Glutamatergic neuron (in vitro differentiated cells): ENCODE data around the gene MED26. TPM values are rescaled to one million over a fixed set of nuclear protein-coding genes. Genes with fewer than 3 reads are reported as not detected.

Source experiments
- DNase-seq: peaks from one replicate; pipeline ENCODE4 v3.0.0; 2022
- H3K27ac Mint-ChIP-seq: one replicate; pipeline ENCODE4 v1.8.0; 2020; ENCODE audit warnings: mild to moderate bottlenecking, mixed read lengths, inconsistent platforms; ENCODE audit not compliant: unreplicated experiment
- H3K27me3 Mint-ChIP-seq: one replicate; pipeline ENCODE4 v1.8.0; 2020; ENCODE audit warnings: mild to moderate bottlenecking, moderate library complexity, mixed read lengths, inconsistent platforms; ENCODE audit not compliant: unreplicated experiment
- H3K36me3 Mint-ChIP-seq: one replicate; pipeline ENCODE4 v1.8.0; 2020; ENCODE audit warnings: mild to moderate bottlenecking, mixed read lengths, inconsistent platforms; ENCODE audit not compliant: unreplicated experiment
- H3K4me1 Mint-ChIP-seq: one replicate; pipeline ENCODE4 v1.8.0; 2020; ENCODE audit warnings: mild to moderate bottlenecking, low read depth, mixed read lengths, inconsistent platforms; ENCODE audit not compliant: unreplicated experiment
- H3K4me3 Mint-ChIP-seq: one replicate; pipeline ENCODE4 v1.8.0; 2020; ENCODE audit warnings: mild to moderate bottlenecking, mixed read lengths, inconsistent platforms; ENCODE audit not compliant: unreplicated experiment
- H3K9me3 Mint-ChIP-seq: one replicate; pipeline ENCODE4 v1.8.0; 2020; ENCODE audit warnings: mild to moderate bottlenecking, moderate library complexity, mixed read lengths, inconsistent platforms; ENCODE audit not compliant: unreplicated experiment
- total RNA-seq: library from RNA; stranded (reverse); fragmentation: NEBNext Ultra II Directional; extraction: Animal tissue kit (Norgen Biotek cat#: 25700); gene quantifications from one replicate; pipeline ENCODE4 v1.2.1, GENCODE V29; 2021; ENCODE audit not compliant: unreplicated experiment
- TF ChIP-seq, protein P1 (sequence below): fragments of 200-600 bp; sonication (generic); IDR thresholded peaks from one replicate; pipeline ENCODE4 v1.5.0; 2021; ENCODE audit not compliant: partially characterized antibody, unreplicated experiment

MED26 gene
- total RNA-seq, 1 donor from 2014 or later, result 9.8 TPM

DNA sequence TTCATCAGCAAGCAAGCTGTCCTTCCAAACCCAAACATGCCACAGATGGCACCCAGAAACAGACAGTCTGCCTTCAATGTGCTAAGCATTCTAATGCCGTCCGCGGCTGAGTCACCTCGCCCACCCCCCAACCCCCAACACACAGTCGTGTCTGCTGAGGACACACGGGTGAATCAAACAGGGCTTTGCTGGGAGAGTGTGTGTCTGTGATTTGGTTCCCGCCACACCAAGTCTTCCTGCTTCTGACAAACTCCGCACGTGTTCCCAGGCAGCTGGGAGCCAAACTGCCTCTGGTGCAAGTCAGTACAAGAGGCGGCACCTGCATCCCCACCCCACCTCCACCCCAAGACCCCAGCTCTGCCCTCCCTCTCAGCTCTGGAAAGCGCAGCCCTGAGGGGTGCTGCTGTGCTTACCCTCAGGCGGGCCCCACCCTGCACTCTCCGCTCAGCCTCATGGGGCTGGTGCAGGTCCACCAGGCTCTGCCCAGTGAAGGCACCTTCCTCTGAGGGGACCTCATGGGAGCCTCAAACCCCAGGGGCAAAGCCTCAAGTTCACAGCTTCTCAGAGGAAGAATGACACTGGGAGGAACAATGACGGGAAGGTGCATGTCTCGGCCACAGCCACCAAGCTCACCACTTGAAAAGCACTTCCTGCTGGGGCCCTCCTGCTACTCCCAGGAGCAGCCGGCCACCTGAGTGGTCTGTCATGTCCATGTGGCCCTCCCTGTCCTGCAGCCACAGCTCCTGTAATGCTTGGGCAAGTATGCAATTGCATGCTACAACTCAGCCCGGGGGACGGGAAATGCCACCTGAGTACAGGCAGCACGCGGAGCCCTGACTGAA is 40.8 kb downstream of the MED26 start:
- Mint-ChIP-seq H3K9me3 (peaks cover 10% of the 10 kb centered on the region), H3K27ac (peak overlapping the region; percentile 94), H3K27me3 (peaks cover 5% of the 10 kb centered on the region), H3K4me1 (peaks cover 70% of the 10 kb centered on the region), H3K36me3 (no peaks in the 10 kb centered on the region), H3K4me3 (peak overlapping the region; percentile 68)
- TF ChIP-seq, protein P1, sequence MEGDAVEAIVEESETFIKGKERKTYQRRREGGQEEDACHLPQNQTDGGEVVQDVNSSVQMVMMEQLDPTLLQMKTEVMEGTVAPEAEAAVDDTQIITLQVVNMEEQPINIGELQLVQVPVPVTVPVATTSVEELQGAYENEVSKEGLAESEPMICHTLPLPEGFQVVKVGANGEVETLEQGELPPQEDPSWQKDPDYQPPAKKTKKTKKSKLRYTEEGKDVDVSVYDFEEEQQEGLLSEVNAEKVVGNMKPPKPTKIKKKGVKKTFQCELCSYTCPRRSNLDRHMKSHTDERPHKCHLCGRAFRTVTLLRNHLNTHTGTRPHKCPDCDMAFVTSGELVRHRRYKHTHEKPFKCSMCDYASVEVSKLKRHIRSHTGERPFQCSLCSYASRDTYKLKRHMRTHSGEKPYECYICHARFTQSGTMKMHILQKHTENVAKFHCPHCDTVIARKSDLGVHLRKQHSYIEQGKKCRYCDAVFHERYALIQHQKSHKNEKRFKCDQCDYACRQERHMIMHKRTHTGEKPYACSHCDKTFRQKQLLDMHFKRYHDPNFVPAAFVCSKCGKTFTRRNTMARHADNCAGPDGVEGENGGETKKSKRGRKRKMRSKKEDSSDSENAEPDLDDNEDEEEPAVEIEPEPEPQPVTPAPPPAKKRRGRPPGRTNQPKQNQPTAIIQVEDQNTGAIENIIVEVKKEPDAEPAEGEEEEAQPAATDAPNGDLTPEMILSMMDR, result no peak
- DNase-seq, result no peak

DNA sequence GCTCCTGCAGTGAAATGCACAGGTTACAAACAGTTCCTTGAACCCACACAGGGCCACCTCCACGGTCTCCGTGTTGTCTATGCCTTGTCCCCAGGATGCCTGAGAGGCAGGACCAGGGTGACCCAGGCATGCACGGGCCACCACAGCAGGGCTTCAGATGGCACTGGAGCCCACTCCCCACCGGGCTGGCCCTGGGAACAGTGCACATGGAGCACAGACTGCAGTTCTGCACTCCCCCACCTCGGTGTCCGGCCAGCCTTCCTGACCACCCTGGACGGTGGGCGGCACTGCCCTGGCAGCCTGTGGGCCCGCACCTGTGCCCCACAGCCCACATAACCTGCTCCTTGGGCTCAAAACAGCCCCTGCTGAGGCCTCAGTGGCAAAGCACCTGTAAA is 41.5 kb downstream of the MED26 start:
- H3K36me3 Mint-ChIP-seq, result no peaks in the 10 kb centered on the region

DNA sequence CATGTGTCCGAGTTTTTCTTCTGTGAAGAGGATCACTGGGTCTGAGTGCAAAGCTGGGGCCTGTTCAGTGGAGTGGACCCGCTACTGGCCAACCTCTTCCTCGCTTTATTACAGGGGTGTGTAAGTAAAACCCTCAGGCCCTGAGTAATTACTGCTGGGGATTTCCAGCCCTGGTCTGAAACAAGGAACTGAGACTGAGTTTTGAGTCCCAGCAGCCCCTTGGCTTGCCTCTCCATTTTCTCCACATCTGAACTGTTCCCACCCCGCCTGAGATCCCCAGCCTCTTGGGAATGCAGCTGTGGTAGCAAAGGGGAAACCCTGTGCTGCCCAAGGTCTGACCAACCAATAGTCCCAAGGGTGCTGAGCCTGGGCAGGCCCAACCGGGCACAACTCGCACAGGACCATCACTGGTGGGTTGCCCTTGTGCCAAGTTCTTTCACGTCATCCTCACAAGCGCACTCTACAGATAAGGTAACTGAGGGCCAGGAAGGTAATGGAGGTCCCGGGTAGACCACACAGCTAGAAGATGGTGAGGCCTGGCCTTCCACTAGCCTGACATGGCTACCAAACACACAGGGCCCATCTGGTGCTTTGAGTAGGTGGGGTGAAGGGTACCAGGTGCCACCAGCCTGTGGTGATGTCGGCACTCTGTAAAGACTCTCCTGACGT is 42.1 kb downstream of the MED26 start:
- Mint-ChIP-seq H3K9me3 (peaks cover 13% of the 10 kb centered on the region), H3K27me3 (peaks cover 3% of the 10 kb centered on the region), H3K4me3 (peak overlapping the region; percentile 80), H3K27ac (peak overlapping the region; percentile 94), H3K36me3 (no peaks in the 10 kb centered on the region), H3K4me1 (peaks cover 65% of the 10 kb centered on the region)
- TF ChIP-seq, protein P1, result no peak
- DNase-seq, result no peak

More for the DNA sequence above, 41.5 kb downstream of the MED26 start:
- H3K27me3 Mint-ChIP-seq, result peaks cover 5% of the 10 kb centered on the region
- H3K9me3 Mint-ChIP-seq, result peaks cover 12% of the 10 kb centered on the region
- TF ChIP-seq, protein P1, result no peak
- peaks cover 68% of the 10 kb centered on the region for H3K4me1 Mint-ChIP-seq
- no peak overlapping the region for H3K4me3 Mint-ChIP-seq
- H3K27ac Mint-ChIP-seq, result peak overlapping the region; percentile 94
- DNase-seq, result no peak

DNA sequence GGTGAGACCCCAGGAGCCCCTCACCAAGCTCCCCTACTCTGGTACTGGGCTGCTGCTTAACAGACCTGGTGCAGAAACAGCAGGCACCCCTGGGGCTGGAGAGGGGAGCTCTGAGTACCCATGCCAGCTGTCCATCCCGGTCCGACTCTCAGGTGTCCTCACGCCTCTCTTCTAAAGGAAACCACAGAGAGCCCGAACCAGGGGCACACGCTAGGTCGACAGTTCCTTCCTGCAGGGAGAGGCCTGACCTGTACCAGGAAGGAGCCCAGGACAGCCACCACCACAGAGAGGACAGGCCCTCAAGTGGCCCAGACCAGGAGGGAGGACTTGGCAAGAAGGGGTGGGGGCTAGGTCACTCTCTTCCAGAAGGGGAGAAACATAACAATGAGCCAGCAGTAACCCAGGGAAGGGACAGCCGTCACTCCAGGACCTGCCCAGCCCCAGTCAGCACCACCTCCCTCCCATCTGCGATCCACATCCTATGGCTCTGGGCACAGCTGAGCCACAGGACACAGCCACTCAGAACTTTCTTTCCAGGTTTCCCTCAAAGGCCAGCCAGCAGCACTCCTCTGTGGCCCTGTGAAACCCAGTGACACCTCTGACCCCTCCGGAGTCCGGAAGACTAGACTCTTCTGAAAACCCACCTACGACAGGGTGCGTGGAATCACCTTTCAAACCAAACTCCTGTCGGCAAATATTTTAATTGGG is 42.8 kb downstream of the MED26 start:
- peak overlapping the region; percentile 80 for H3K4me3 Mint-ChIP-seq

More for the DNA sequence above, 42.8 kb downstream of the MED26 start:
- peaks cover 67% of the 10 kb centered on the region for H3K4me1 Mint-ChIP-seq
- peaks cover 14% of the 10 kb centered on the region for H3K9me3 Mint-ChIP-seq
- TF ChIP-seq, protein P1, result no peak
- H3K36me3 Mint-ChIP-seq, result no peaks in the 10 kb centered on the region
- peak overlapping the region; percentile 94 for H3K27ac Mint-ChIP-seq
- no peak for DNase-seq
- H3K27me3 Mint-ChIP-seq, result peaks cover 3% of the 10 kb centered on the region
